C4-2B (cell line): Measurements from ENCODE around the gene ZNF407.

Experiments
- CTCF ChIP-seq: fragments of 450-650 bp; conservative IDR thresholded peaks from 2 replicates; pipeline ENCODE4 v1.5.1; 2017; ENCODE audit warnings: mild to moderate bottlenecking
- ZFX ChIP-seq: fragments of 450-650 bp; IDR thresholded peaks from 2 replicates; pipeline ENCODE4 v1.6.1; 2017

GRCh38 chr18:74866577-74866976, 268.9 kb downstream of the ZNF407 start:
- TF ChIP-seq CTCF (no peak), ZFX (no peak)
